ENCODE results near the gene MARCHF3. TPM values are rescaled to one million over a fixed set of nuclear protein-coding genes. Genes with fewer than 3 reads are reported as not detected.

Gene MARCHF3
- total RNA-seq, 4 donors from 2014 or later: 3.0 to 14.5 (median 4.6) TPM

DNA sequence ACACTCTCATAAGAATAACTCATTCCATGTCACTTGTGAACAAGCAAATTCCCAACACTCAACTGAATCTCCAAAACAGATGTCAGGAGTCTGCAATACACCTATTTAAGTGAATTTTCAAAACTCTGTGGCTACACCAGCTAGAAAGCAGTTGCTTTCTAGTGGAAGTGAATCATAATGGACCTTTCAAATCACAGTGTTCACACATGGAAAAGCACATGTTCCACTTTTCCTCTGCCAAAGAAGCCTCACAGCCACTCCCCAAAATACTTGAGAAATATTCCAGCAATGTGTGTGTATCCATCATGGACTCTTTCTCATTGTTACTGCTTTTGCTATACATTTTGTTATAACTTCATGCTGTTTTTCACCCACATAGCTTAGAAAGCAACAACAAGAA lies 17.4 kb downstream of the MARCHF3 start:
- Histone ChIP-seq H3K27ac (no peak overlapping the region), H3K36me3 (no peaks in the 10 kb centered on the region), H3K9me3 (no peaks in the 10 kb centered on the region), H3K4me3 (replicated peaks in 1 of 3) (no peak overlapping the region), H3K4me1 (peaks cover 0 to 6% of the 10 kb centered on the region in 2 donors), H3K27me3 (no peaks in the 10 kb centered on the region)
- no peak for DNase-seq
- intact Hi-C loops (cut with DNase I): no loop called here
- no peak for TF ChIP-seq POLR2A (IDR thresholded peaks at IDR 0.05)
- TF ChIP-seq, protein P1, sequence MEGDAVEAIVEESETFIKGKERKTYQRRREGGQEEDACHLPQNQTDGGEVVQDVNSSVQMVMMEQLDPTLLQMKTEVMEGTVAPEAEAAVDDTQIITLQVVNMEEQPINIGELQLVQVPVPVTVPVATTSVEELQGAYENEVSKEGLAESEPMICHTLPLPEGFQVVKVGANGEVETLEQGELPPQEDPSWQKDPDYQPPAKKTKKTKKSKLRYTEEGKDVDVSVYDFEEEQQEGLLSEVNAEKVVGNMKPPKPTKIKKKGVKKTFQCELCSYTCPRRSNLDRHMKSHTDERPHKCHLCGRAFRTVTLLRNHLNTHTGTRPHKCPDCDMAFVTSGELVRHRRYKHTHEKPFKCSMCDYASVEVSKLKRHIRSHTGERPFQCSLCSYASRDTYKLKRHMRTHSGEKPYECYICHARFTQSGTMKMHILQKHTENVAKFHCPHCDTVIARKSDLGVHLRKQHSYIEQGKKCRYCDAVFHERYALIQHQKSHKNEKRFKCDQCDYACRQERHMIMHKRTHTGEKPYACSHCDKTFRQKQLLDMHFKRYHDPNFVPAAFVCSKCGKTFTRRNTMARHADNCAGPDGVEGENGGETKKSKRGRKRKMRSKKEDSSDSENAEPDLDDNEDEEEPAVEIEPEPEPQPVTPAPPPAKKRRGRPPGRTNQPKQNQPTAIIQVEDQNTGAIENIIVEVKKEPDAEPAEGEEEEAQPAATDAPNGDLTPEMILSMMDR (IDR thresholded peaks at IDR 0.05): no peak

DNA sequence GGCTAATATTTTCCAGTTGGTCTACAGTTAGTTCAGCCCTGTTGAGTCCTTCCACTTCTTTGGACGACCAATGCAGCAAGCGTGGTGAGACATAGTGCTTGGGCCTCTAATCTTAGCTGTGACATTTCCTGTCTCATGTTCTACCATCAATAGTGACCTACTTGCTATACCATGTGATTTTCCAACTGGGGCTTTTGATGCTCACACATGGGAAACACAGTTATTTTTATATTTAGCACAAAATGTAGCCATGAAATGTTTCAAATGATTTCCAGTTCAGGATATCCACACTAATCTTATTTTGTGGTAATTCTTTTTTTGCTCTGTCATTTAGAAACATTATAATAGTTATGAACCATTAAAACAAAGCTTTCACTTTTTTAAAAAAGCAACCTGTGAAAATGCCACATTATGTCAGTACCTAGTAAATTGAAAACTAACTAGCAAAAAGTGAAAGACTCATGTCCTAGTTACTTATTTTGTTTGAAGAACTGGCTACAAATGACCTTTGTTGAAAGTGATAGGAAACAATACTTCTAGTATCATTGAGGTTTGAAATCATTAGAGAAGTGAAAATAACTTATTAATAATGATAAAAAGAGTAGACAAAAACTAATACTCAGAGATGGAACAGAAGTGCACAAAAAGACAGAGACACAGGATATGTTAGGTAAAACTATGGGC lies 18.3 kb downstream of the MARCHF3 start:
- Histone ChIP-seq H3K4me3 (replicated peaks in 1 of 3) (no peak overlapping the region), H3K27me3 (no peaks in the 10 kb centered on the region), H3K27ac (no peak overlapping the region), H3K36me3 (no peaks in the 10 kb centered on the region), H3K4me1 (peaks cover 0 to 6% of the 10 kb centered on the region in 2 donors), H3K9me3 (no peaks in the 10 kb centered on the region)
- DNase-seq: no peak
- TF ChIP-seq POLR2A (IDR thresholded peaks at IDR 0.05): no peak
- TF ChIP-seq, protein P1 (IDR thresholded peaks at IDR 0.05): no peak
- intact Hi-C loops (cut with DNase I): no loop called here
- 80 to 87% methylated on average over 2 of the region's 2 CpGs for WGBS, 2 donors

DNA sequence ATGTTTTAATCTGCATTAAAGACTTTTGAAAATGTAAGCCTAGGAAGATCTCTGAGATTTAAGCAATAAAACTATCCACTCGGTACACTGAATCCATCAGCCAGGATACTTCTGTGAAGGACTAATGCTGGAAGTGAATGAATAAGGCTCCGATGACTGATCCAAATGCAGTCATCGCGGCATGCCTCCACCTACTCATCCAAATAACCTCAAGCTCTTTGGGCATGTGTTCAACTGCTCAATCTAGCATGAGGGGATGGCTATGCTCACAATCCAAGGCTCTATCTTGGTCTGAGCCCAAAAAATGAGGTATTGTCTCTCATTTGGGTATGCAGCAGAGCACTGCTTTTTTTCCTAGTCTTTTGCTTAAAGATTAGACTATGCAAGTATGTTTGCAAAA lies 19.2 kb downstream of the MARCHF3 start:
- Histone ChIP-seq H3K4me1 (peaks cover 0 to 6% of the 10 kb centered on the region in 2 donors), H3K4me3 (replicated peaks in 1 of 3) (no peak overlapping the region), H3K9me3 (no peaks in the 10 kb centered on the region), H3K27ac (no peak overlapping the region), H3K27me3 (no peaks in the 10 kb centered on the region), H3K36me3 (no peaks in the 10 kb centered on the region)
- intact Hi-C loops (cut with DNase I): no loop called here
- TF ChIP-seq, protein P1 (IDR thresholded peaks at IDR 0.05): no peak
- no peak for TF ChIP-seq POLR2A (IDR thresholded peaks at IDR 0.05)
- WGBS, 2 donors: 34 to 43% methylated on average over 4 of the region's 4 CpGs
- DNase-seq: peak; percentile 22 to 46

DNA sequence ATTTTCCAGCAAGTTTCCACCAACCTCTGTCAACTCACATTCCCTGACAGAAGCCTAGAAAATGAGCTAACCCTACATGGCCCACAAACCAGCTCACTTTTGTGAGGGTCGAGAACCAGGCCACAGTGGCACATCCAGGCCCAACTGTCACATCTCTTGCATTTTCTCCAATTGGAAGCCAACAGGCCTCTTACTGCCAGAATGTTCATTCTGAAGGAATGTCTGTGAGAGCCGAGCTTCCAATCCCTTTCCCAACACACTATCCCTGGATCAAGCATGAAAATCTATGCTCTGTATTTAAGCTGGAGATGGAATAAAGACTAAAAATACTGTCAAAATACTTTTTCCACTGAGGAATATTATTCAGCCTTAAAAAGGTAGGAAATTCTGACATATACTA lies 20.0 kb downstream of the MARCHF3 start:
- no peak overlapping the region for H3K4me3 ChIP-seq (replicated peaks in 1 of 3)
- intact Hi-C loops (cut with DNase I): no loop called here
- no peaks in the 10 kb centered on the region for H3K9me3 ChIP-seq
- no peaks in the 10 kb centered on the region for H3K27me3 ChIP-seq
- no peak overlapping the region for H3K27ac ChIP-seq
- H3K36me3 ChIP-seq: no peaks in the 10 kb centered on the region
- WGBS, 2 donors: 86% methylated on average over 2 of the region's 2 CpGs
- peaks cover 0 to 6% of the 10 kb centered on the region in 2 donors for H3K4me1 ChIP-seq
- no peak for DNase-seq
- no peak for TF ChIP-seq POLR2A (IDR thresholded peaks at IDR 0.05)
- TF ChIP-seq, protein P1 (IDR thresholded peaks at IDR 0.05): no peak

DNA sequence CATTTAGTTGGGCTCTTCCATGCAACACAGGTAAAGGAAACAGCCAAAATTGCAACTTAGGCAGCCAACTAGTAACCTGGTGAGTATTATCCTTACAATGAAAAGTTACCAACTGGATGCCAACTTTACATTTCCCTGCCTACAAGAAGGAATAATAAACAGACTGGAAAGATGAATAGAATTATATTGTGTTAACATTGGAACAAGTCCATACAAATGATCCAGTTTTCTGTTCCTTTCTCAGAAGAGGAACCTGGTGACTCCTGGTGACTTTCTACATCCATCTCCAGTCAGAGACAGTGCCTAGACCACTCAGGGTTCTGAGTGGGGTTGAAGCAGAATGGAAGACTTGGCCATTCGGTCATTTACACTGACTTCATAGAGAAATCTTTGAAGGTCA lies 20.6 kb downstream of the MARCHF3 start:
- peaks cover 0 to 6% of the 10 kb centered on the region in 2 donors for H3K4me1 ChIP-seq
- 93 to 97% methylated on average over 1 of the region's 1 CpG for WGBS, 2 donors
- no peak overlapping the region for H3K4me3 ChIP-seq (replicated peaks in 1 of 3)
- H3K27me3 ChIP-seq: no peaks in the 10 kb centered on the region
- H3K27ac ChIP-seq: no peak overlapping the region
- intact Hi-C loops (cut with DNase I): no loop called here
- H3K36me3 ChIP-seq: no peaks in the 10 kb centered on the region
- H3K9me3 ChIP-seq: no peaks in the 10 kb centered on the region
- no peak for DNase-seq
- no peak for TF ChIP-seq POLR2A (IDR thresholded peaks at IDR 0.05)
- TF ChIP-seq, protein P1 (IDR thresholded peaks at IDR 0.05): no peak
